ENCODE data around the gene GNAI3. TPM values are rescaled to one million over a fixed set of nuclear protein-coding genes. Genes with fewer than 3 reads are reported as not detected.

Gene GNAI3
- total and polyA plus RNA-seq, 2 donors (not counting 1 experiment from before 2014, with no cell fraction given) = 11.4 to 14.4 TPM

GRCh38 chr1:109537450-109538178, 10.8 kb upstream of the GNAI3 start:
- Histone ChIP-seq H3K9me3 (ENCODE audit: control insufficient read depth, insufficient read depth, low read depth, low read length) (no peaks in the 10 kb centered on the region), H2AFZ (ENCODE audit: low read length) (no peak overlapping the region), H3K4me3 (replicated peaks in 1 of 4; ENCODE audit: control extremely low read depth in 1 of 4, insufficient read depth in 1 of 4, low read depth in 3 of 4, low read length in 4 of 4) (no peak overlapping the region), H4K20me1 (ENCODE audit: control insufficient read depth, extremely low read depth, insufficient read depth, low read length) (no peaks in the 10 kb centered on the region), H3K4me2 (ENCODE audit: extremely low read depth, insufficient read depth, low read length) (no peak overlapping the region), H3K27me3 (ENCODE audit: control insufficient read depth, insufficient read depth, low read length) (peaks cover 32% of the 10 kb centered on the region), H3K79me2 (ENCODE audit: control insufficient read depth, insufficient read depth, low read length) (no peaks in the 10 kb centered on the region), H3K4me1 (ENCODE audit: control insufficient read depth, extremely low read depth, insufficient read depth, low read length) (no peaks in the 10 kb centered on the region), H3K36me3 (ENCODE audit: control insufficient read depth, insufficient read depth, low read length) (no peaks in the 10 kb centered on the region), H3K9ac (ENCODE audit: insufficient read depth, low read length) (no peak overlapping the region), H3K27ac (ENCODE audit: insufficient read depth, low read length) (no peak overlapping the region)
- TF ChIP-seq EZH2 (IDR thresholded peaks at IDR 0.05; ENCODE audit: low read length, missing control alignments) (no peak), CTCF (conservative IDR thresholded peaks at IDR 0.05 in 1 of 2, IDR thresholded peaks at IDR 0.05 in 1 of 2; ENCODE audit: low read depth in 1 of 2, low read length in 2 of 2) (no peak)
- DNase-seq (ENCODE audit: low read depth in 2 of 2) = no peak

GRCh38 chr1:109538827-109539555, 9.4 kb upstream of the GNAI3 start:
- H3K4me2 ChIP-seq (ENCODE audit: extremely low read depth, insufficient read depth, low read length) = no peak overlapping the region
- H3K9ac ChIP-seq (ENCODE audit: insufficient read depth, low read length) = no peak overlapping the region
- H3K4me3 ChIP-seq (replicated peaks in 1 of 4; ENCODE audit: control extremely low read depth in 1 of 4, insufficient read depth in 1 of 4, low read depth in 3 of 4, low read length in 4 of 4) = no peak overlapping the region
- no peak for TF ChIP-seq CTCF (conservative IDR thresholded peaks at IDR 0.05 in 1 of 2, IDR thresholded peaks at IDR 0.05 in 1 of 2; ENCODE audit: low read depth in 1 of 2, low read length in 2 of 2)
- TF ChIP-seq EZH2 (IDR thresholded peaks at IDR 0.05; ENCODE audit: low read length, missing control alignments) = no peak
- no peak overlapping the region for H3K27ac ChIP-seq (ENCODE audit: insufficient read depth, low read length)
- H4K20me1 ChIP-seq (ENCODE audit: control insufficient read depth, extremely low read depth, insufficient read depth, low read length) = no peaks in the 10 kb centered on the region
- H3K27me3 ChIP-seq (ENCODE audit: control insufficient read depth, insufficient read depth, low read length) = peaks cover 32% of the 10 kb centered on the region
- H3K9me3 ChIP-seq (ENCODE audit: control insufficient read depth, insufficient read depth, low read depth, low read length) = no peaks in the 10 kb centered on the region
- no peak for DNase-seq (ENCODE audit: low read depth in 2 of 2)
- no peaks in the 10 kb centered on the region for H3K4me1 ChIP-seq (ENCODE audit: control insufficient read depth, extremely low read depth, insufficient read depth, low read length)
- no peaks in the 10 kb centered on the region for H3K36me3 ChIP-seq (ENCODE audit: control insufficient read depth, insufficient read depth, low read length)
- H2AFZ ChIP-seq (ENCODE audit: low read length) = no peak overlapping the region
- H3K79me2 ChIP-seq (ENCODE audit: control insufficient read depth, insufficient read depth, low read length) = no peaks in the 10 kb centered on the region

- no peak for TF ChIP-seq EZH2 (IDR thresholded peaks at IDR 0.05; ENCODE audit: low read length, missing control alignments)
- TF ChIP-seq CTCF (conservative IDR thresholded peaks at IDR 0.05 in 1 of 2, IDR thresholded peaks at IDR 0.05 in 1 of 2; ENCODE audit: low read depth in 1 of 2, low read length in 2 of 2) = no peak
- no peak within 1 kb of the TSS for H2AFZ ChIP-seq (ENCODE audit: low read length)
Measured at GRCh38 chr1:109539676-109540075, 8.7 kb upstream of the GNAI3 start, which contains the start of gene GPR61. GPR61 (plus strand) TSS chr1:109539872; CDS start chr1:109543023, 3,151 bp downstream.

More at GRCh38 chr1:109539676-109540075, 8.7 kb upstream of the GNAI3 start, which contains the start of gene GPR61:
- H3K9me3 ChIP-seq (ENCODE audit: control insufficient read depth, insufficient read depth, low read depth, low read length) = no peaks in the 10 kb centered on the region
- H3K9ac ChIP-seq (ENCODE audit: insufficient read depth, low read length) = no peak within 1 kb of the TSS
- H3K36me3 ChIP-seq (ENCODE audit: control insufficient read depth, insufficient read depth, low read length) = no peaks in the 10 kb centered on the region
- no peak for DNase-seq (ENCODE audit: low read depth in 2 of 2)
- peaks cover 34% of the 10 kb centered on the region for H3K27me3 ChIP-seq (ENCODE audit: control insufficient read depth, insufficient read depth, low read length)
- no peaks in the 10 kb centered on the region for H3K79me2 ChIP-seq (ENCODE audit: control insufficient read depth, insufficient read depth, low read length)
- no peak within 1 kb of the TSS for H3K4me3 ChIP-seq (replicated peaks in 1 of 4; ENCODE audit: control extremely low read depth in 1 of 4, insufficient read depth in 1 of 4, low read depth in 3 of 4, low read length in 4 of 4)
- H3K4me1 ChIP-seq (ENCODE audit: control insufficient read depth, extremely low read depth, insufficient read depth, low read length) = no peaks in the 10 kb centered on the region
- H3K4me2 ChIP-seq (ENCODE audit: extremely low read depth, insufficient read depth, low read length) = no peak within 1 kb of the TSS
- H4K20me1 ChIP-seq (ENCODE audit: control insufficient read depth, extremely low read depth, insufficient read depth, low read length) = no peaks in the 10 kb centered on the region
- no peak within 1 kb of the TSS for H3K27ac ChIP-seq (ENCODE audit: insufficient read depth, low read length)
